ENCODE measurements around the gene CDH13.

Gene CDH13

GRCh38 chr16:83328936-83329335 lies 702.2 kb downstream of the CDH13 start:
- DNase-seq, result no peak

- no peak for DNase-seq
Measured at GRCh38 chr16:83329441-83329840, 702.7 kb downstream of the CDH13 start.

GRCh38 chr16:83330251-83330650 lies 703.5 kb downstream of the CDH13 start:
- DNase-seq, result no peak

DNA sequence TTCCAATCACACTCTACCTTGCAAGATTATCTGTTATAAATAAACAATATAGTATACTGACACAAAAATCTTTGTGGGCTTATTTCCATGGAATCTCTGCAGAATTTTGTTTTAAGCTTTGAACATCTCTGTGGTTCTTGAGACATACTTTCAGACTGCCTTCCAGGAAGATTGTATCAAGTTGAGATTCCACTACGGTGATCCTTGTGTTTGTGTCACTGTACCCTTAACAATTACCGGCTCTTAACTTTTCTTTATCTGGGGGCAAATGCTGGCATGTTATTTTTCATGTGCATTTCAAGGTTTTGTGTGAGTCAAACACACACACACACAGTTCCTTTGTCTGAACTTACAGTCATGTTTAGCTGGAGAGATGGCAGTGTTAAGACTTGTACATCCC lies 708.3 kb downstream of the CDH13 start:
- no peak for DNase-seq

GRCh38 chr16:83336603-83337002 lies 709.8 kb downstream of the CDH13 start:
- no peak for DNase-seq

DNA sequence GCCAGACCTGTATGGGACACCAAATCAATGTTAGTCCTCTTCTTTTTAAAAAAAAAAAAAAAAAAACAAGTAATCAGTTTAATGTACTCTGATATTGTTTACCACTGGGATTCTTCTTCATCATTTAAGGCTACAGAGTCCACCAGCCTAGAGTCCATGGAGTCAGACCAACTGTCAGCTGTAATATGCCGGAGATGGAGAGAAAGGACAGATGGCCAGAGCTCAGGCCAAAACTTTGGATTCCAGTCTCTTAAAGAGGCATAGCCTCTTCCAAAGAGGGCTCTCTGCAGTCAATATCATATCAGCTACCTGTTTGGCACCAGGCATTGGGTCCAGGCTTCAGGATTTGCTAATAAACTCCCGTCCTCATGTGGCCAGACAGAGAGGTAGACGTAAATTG lies 711.4 kb downstream of the CDH13 start:
- DNase-seq, result no peak

DNA sequence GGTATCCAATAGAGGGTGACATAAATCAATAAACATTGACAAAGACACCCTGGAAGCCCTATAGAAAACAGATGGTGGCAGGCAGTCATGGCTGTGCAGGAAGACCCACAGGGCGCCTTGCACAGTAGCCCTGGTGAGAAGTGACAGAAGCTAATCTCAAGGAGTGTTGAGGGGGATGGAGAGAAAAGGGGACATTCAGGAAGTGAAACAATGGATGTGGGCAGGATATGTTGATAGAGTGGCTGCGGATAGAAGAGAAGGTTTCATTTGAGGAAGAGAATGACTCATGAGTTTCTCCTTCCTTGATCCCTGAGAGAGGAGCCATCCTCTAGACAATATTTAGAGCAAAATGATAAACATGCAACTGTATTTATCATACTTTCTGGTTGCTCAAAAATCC lies 712.2 kb downstream of the CDH13 start:
- DNase-seq, result no peak

- no peak for DNase-seq
Measured at GRCh38 chr16:83343935-83344366, 717.2 kb downstream of the CDH13 start.

DNA sequence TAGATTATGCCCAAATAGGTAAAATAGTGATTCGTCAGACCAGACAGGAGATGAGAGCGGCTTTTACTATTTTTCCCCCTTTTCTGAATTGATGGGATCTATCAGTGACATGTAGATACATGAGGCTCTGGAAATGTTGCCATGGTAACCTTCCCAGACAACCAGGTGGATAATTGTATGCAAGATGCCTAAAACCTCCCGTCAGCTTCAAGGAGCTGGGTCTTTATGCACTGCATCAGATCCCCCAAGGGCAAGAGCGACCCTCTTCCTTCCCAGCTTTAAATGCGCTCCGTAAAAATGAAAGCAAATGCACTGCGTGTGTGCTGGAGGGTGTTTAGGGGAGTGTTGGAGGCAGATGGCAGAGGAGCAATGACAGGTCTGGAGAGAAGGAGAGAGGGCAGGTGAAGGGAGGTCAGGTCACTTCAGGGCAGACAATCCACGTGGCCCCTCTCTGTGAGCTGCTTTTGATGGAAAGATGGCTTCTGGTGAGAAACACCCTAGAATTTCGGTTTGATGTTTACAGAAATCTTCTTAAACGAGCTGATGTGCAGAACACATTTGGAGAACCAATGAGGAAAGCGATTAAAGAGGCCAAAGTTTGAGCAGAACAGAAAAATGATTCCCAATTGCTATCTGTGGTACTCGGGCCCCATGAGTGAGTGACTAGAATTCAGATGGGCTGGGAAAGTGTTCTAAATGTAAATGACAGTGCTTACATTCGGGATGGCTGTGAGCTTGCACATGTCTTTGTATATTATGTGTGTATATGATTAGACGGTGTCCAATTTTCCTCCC lies 719.3 kb downstream of the CDH13 start:
- DNase-seq, result no peak

DNA sequence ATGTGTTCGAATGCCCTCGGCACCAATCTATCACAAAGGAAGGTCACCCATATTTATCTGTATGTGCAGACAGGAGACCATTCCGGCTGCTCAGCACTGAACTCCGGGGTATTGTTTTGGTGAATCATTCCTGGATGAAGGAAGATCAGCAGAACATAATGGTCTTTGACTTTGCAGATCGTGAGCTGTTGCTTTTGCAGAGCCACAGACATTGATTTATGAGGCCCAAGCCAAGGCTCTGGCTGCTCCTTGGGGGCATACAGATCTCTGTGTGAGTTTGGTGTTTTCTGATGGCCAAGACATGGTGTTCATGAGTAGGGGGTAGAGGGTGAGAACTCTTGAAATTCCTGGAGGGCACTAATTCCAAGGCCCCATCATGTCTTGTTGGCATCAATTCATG lies 722.2 kb downstream of the CDH13 start:
- no peak for DNase-seq

GRCh38 chr16:83350481-83350880 lies 723.7 kb downstream of the CDH13 start:
- no peak for DNase-seq

DNA sequence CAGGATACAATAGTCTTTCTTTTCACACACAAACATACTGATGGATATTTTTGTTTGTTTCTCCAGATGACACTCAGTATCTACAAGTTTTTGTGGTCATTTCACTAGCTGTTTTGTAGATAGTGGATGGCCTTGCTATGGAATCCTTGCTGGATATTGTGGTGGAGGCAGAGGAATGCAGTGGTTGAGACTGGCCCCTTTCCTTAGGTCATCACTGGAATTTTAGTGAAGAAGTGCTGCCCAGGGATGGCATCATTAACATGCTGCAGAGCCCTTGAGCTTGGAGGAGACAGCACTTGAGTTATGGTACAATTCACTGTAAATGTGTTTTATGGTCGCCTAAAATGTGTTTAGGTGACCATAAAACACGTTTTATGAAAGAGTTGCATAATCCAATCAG lies 725.1 kb downstream of the CDH13 start:
- no peak for DNase-seq

DNA sequence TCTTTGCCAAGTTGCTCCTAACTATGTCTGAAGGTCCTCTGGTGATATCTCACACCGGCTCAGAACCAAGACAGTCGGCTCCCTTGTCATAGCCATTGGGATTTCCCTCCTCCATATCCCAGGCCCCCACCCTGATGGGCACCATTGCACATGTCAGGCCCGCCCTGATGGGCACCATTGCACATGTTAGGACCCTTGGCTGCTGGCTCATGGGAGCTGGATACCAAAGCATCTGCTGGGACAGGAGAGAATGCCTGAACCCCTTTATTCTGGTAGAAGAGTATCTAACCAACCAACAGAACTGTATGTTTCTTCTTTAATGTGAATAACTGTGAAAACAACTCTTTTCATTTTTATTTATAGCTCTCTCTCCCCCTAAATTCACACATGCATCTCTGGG lies 726.5 kb downstream of the CDH13 start:
- DNase-seq, result no peak

DNA sequence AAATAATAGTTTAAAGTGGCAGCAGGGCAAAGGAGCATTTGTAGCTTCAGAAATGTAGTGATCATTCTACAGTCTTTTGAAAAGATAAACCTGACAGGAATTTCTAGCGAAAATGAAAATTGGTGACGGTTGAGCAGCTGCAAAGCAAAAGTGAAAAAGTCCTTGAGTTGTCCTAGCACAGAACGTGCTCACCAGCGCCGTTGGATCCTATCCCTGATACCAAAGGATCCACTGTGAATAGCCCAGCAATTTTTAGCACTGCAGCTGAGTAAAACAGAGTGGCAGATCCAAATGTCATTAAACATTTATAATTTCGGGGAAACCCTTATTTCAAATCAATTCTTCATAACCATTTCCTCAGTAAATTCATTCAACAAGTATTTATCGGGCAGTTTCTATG lies 727.2 kb downstream of the CDH13 start:
- DNase-seq, result no peak

GRCh38 chr16:83355570-83356218 lies 728.9 kb downstream of the CDH13 start:
- DNase-seq, result no peak

GRCh38 chr16:83356266-83356665 lies 729.5 kb downstream of the CDH13 start:
- DNase-seq, result peak; percentile 47

GRCh38 chr16:83356986-83357385 lies 730.2 kb downstream of the CDH13 start:
- DNase-seq, result no peak

DNA sequence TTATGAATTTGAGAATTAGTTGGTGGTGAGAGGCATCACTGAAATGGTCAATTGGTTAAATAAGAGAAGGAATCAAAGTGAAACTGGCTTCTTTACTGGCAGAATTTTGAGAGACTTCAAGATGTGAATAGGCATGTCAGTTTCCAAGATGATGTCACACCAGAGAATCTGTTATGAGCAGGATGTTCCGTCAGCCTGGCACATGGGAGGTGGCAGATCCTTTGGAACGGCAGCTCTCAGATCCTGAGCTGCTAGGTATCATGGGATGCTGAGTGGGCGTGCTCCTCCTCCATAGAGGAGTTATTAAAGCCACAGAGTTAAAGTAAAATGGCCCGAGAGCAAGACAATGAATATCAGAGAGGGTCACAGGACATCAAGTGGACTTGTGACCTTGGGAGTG lies 736.8 kb downstream of the CDH13 start:
- DNase-seq, result no peak

DNA sequence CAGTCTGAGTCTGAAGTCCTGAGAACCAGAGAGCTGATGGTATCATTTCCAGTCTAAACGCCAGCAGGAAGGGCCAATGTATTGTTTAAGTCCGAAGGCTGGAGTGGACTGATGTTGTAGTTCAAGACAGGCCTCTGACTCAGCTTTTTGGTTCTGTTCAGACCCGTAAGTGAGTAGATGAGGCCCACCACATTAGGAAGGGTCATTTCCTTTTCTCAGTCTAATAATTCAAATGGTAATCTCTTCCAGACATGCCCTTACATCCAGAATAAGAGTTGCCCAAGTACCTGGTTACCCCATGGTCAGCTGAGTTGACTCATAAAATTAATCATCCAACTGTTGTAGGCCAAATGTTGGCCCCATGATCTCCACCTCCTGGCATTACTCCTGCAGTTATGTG lies 738.4 kb downstream of the CDH13 start:
- DNase-seq, result no peak

DNA sequence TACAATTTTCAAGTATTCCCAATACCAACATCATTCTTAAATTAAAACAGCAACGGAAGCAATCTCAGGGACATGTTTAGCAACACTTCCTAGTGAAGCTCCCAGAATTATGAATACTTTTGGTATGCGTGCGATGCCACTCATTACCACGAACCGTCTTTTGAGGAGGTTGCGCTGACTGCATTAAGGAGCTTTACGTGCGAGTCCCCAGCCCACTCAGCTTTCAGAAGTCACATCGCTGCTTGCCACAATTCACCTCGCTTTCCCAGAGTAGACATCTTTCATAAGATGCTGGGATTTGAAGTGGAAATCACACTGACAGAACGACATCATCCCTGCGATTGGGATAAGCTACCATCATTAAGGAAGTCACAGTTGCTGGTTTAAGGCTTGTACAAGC lies 739.5 kb downstream of the CDH13 start:
- DNase-seq, result no peak

GRCh38 chr16:83374979-83375378 lies 748.2 kb downstream of the CDH13 start:
- no peak for DNase-seq

- DNase-seq, result no peak
Measured at GRCh38 chr16:83389751-83390150, 763.0 kb downstream of the CDH13 start.

GRCh38 chr16:83390759-83391158 lies 764.0 kb downstream of the CDH13 start:
- DNase-seq, result no peak

- no peak for DNase-seq
Measured at GRCh38 chr16:83392743-83393142, 766.0 kb downstream of the CDH13 start.
